Stimulated activated CD8-positive, alpha-beta memory T cell treated with anti-CD3 and anti-CD28 coated beads, Interleukin-4, amount 100 ng/mL, for 24 hours (primary cell): ENCODE data around the gene MTFR1L.
A peak's percentile ranks its signal among the peaks of the same experiment; 100 is the strongest.
"Not testable (repeated sequence)": the region's sequence is repeated elsewhere in the genome, so short reads cannot be mapped to it uniquely, and the experiment has no call there.

Experiments used
- DNase-seq: peaks from one replicate; pipeline ENCODE4 v3.0.0-alpha.2; 2020; ENCODE audit warnings: low read depth

Gene MTFR1L

DNA sequence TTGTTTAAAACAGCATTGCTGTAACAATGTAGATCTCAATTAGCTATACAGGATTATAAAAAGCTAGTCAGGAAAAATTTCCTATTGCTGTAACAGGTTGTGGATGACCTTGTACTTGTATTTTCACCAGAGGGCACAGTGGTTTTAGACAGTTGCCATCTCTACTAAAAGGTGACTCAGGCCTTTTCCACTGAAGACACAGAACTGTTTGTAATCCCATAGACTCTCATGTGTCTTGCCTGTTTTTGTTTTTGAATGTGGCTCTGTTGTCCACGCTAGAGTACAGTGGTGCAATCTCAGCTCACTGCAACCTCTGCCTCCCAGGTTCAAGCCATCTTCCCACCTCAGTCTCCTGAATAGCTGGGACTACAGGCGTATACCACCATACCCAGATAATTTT is 5.9 kb downstream of the MTFR1L start:
- DNase-seq: no peak

DNA sequence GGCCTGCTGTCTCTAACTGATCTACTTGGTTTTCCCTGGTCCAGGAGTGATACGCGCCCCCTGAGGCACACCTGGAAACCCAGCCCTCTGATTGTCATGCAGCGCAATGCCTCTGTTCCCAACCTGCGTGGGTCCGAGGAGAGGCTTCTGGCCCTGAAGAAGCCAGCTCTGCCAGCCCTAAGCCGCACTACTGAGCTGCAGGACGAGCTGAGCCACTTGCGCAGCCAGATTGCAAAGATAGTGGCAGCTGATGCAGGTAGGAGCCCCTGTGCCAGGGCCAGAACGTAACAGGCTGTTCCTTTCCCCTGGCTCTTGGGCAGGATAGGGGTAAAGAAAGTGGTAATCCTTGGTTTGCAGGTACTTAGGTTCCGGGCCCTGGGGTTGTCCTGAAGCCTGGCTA is 6.8 kb downstream of the MTFR1L start:
- no peak for DNase-seq

DNA sequence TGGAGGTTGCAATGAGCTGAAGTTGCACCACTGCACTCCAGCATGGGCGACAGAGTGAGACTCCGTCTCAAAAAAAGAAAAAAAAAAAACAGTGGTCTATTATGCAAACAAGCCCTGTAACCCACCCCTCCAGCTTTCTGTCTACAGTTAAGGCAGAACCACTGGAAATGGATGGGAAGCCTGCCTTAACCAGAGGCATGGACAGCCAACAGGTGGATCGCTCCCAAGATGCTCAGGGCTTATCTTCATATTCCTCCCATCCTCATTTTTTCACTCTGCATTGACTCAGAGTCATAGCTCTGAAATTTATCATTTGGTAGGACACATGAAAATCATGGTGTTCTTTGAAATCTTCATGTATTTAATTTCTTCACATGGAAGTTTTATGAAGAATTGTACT is 8.7 kb downstream of the MTFR1L start:
- no peak for DNase-seq

- DNase-seq: no peak
Observed at GRCh38 chr1:25829046-25829445, 9.3 kb downstream of the MTFR1L start.

DNA sequence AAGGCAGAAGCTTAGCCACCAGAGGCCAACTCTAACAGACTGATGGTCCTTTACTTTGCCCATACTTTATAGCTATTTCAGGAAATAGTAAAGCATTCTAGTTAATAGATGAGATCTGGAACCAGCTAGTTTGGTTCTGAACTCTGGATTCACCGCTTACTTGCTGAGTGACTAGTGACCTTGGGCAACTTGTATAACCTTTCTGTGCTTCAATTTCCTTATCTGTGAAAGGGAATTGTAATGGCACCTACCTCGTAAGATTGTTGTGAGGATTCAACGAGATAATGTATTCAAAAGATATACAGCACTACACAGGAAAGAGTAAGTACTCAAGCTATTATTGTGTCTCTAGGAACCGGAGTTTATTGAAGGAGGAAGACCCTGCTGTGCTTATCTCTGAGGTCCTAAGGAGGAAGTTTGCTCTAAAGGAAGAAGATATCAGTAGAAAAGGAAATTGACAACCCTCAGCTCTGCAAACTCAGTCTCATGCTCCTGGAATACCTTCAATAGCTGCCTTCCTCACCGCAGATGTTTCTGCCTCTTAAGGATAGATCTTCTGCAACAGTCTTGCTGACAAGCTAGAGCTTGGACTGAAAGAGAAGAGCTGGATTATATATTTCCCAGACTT is 11.9 kb downstream of the MTFR1L start:
- no peak for DNase-seq

DNA sequence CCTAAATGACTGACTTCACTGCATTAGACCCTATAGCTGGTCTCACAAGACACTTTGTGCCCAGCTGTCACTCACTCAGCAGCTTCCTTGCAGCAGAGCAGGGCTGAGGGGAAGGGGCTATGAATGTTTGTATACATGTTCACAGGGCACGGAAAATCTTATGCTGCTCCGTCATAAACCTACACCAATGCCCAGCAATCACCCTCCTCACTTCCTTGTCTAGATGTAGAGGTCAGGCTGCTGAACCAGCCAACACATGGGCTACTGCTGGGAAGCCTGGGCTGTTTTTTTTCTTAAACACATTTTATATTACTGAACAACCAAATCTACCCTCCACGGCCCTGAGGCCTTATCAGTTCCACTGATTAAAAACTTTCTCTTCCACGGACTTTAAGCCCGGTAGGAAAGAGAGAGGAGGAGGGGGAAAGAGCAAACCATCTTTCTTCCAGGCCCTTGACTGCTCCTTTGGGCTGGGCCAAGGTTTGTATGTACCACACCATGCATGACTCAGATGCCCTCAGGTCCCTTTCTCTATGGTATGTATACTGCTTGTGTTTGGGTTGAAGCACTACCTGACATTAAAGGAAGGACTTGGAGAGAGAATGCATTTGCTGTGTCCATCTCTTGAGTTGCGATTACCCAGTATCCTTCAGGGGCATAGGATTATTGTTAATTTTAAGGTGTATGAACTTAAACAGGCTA is 12.7 kb downstream of the MTFR1L start:
- DNase-seq: no peak

DNA sequence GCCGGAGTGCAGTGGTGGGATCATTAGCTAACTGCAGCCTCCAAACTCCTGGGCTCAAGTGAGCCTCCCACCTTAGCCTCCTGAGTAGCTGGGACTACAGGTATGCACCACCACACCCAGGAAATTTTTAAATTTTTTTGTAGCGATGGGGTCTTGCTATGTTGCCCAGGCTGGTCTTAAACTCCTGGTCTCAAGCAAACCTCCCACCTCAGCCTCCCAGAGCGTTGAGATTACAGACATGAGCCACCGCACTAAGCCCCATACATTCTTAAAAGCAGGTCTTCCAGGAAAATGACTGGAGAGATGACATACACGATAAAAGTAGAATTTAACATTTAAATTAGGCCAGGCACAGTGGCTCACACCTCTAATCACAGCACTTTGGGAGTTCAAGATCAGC is 13.4 kb downstream of the MTFR1L start:
- DNase-seq: no peak

- no peak for DNase-seq
Observed at GRCh38 chr1:25834894-25835293, 15.1 kb downstream of the MTFR1L start.

GRCh38 chr1:25836695-25837094 is 16.9 kb downstream of the MTFR1L start:
- no peak for DNase-seq

DNA sequence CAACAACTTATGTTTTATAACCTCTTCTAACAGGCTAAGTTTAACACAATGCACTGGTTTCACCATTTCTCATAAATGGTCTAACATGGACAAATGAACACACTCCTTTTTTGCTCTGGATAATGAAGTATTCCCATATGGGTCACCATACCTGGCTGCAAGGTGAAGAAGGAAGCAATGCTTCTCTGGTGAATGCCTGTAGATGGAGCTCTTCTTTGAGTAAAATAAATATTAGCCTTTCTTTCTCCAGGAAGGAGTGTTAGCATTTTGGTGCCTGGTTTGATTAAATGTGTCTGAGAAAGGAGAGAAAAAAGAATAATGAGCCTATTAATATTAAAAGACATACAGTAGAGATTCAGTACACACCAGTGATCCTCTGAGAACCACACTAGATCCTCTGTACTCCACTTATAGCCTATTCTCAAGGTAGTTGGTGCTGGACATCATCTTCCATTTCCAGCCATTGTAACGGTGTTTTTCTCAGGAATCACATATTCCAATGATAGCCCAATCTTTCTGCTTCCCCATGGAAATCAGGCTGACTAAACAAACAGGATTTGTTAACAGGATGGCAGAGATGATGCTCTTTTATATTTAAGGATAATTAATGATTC is 17.6 kb downstream of the MTFR1L start:
- no peak for DNase-seq

DNA sequence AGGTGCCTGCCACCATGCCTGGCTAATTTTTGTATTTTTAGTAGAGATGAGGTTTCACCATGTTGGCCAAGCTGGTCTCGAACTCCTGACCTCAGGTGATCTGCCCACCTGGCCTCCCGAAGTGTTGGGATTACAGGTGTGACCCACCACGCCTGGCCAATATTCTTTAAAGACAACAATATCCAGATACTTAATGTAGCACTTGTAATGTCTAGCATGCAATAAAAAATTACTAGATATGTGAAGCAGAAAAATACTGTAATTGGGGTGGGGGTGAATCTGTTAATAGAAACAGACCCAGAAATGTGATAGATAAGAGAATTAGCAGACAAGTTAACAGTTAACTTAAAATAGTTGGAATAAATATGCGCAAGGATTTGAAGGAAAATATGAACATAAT is 20.1 kb downstream of the MTFR1L start:
- DNase-seq: not testable (repeated sequence)

- no peak for DNase-seq
Observed at GRCh38 chr1:25843483-25843882, 23.7 kb downstream of the MTFR1L start.

GRCh38 chr1:25844536-25845337 is 25.0 kb downstream of the MTFR1L start:
- no peak for DNase-seq

DNA sequence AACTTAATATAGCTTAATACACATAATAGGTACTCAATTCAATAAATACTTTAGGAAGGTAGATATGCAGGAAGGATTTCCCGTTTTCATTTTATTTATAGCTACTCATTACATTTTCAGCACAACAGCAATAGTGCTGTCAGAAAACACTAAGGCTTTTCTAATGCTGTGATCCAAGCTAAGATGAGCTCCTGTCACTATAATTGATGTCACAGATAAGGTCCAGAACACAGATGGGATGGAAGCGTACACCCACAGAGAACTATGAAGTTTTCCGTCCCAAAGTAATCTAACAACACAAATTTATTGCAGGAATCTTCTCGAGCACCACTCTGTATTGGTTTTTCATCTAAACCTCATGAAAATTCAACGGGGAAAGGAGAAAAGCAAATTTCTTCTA is 25.9 kb downstream of the MTFR1L start:
- no peak for DNase-seq

- DNase-seq: no peak
Observed at GRCh38 chr1:25847929-25848328, 28.2 kb downstream of the MTFR1L start.

DNA sequence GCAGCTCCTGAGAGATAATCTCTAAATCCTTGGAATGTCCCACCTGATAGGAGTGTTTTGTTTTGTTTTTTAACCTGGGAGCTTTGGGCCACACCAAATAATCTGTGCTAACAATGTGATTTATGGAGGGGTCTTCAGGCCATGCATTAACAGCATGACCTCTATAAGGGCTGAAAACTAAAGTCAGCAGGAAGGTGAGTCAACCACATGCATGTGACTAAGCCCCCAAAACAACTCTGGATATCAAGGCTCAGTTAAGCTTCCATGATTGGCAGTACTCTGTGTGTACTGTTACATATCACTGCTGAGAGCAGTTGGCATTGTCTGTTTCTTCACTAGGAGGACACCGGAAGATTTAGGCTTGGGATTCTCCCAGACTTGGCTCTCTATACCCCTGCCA is 28.8 kb downstream of the MTFR1L start:
- DNase-seq: no peak

- no peak for DNase-seq
Observed at GRCh38 chr1:25854554-25854953, 34.8 kb downstream of the MTFR1L start.

DNA sequence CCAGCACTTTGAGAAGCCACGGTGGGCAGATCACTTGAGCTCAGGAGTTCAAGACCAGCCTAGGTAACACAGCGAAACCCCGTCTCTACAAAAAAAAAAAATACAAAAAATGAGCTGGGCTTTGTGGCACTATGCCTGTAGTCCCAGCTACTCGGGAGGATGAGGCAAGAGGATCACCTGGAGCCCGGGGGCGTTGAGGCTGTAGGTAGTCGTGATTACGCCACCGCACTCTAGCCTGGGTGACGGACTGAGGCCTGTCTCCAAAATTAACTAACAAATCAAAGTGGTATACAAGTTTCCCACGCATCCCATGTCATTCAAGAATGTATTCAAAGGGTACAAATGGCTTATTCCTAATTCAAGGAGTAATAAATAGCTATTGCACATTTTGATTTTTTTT is 37.1 kb downstream of the MTFR1L start:
- no peak for DNase-seq

DNA sequence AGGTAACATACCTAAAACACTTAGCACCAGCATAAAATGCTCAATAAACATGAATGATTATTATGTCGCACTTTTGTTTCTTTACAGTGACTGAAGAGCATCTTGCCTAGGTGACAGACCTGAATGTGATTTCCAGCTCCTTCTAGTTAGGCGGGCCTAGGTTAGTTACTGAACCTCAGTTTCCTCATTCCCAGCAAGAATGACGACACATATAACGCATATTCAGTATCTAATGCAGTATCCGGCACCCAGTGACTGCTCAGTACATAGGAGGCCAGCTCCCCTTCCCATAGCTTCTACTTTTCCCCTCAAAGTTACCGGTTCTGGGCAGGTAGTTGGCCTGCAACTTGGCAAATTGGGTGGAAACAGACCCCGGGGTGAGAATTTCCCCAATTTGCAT is 38.7 kb downstream of the MTFR1L start:
- no peak for DNase-seq

GRCh38 chr1:25858906-25859789 is 39.4 kb downstream of the MTFR1L start, which contains the start of gene AUNIP:
AUNIP (minus strand) TSS chr1:25859457; CDS start chr1:25859357, 100 bp downstream.
- DNase-seq: peak; percentile 84
